Lung (tissue), 12 donors: ENCODE results near the gene RNASE11. TPM values are rescaled to one million over a fixed set of nuclear protein-coding genes. Genes with fewer than 3 reads are reported as not detected.

Experiments used
- ATAC-seq: fragments of 200-7000 bp; cut with Tn5 transposase; one replicate; pipeline ENCODE4 v1.9.1; 2020; ENCODE audit warnings: moderate number of reproducible peaks; ENCODE audit not compliant: insufficient read depth, low FRiP score
- DNase-seq, 3 donors: peaks; one replicate each; pipeline ENCODE4 v3.0.0-alpha.2; 2013 to 2017
- H3K27ac ChIP-seq, 2 donors: one replicate each; pipeline ENCODE4 v1.5.1; 2013; ENCODE audit warnings: mild to moderate bottlenecking in 2 of 2, moderate library complexity in 2 of 2, control low read depth in 1 of 2, inconsistent platforms in 1 of 2, low read depth in 1 of 2, low read length in 1 of 2
- H3K27me3 ChIP-seq, 3 donors: one replicate each; pipeline ENCODE4 v1.5.1; 2013; ENCODE audit warnings: low read length in 2 of 3; ENCODE audit not compliant: control insufficient read depth in 3 of 3, insufficient read depth in 3 of 3
- H3K36me3 ChIP-seq, 4 donors: one replicate each; pipeline ENCODE4 v1.5.1; 2013; ENCODE audit warnings: low read length in 4 of 4, mild to moderate bottlenecking in 1 of 4, moderate library complexity in 1 of 4; ENCODE audit not compliant: control insufficient read depth in 4 of 4, insufficient read depth in 4 of 4
- H3K4me1 ChIP-seq, 5 donors: one replicate each; pipeline ENCODE4 v1.5.1; 2013; ENCODE audit warnings: low read length in 5 of 5, mild to moderate bottlenecking in 2 of 5, moderate library complexity in 1 of 5; ENCODE audit not compliant: control insufficient read depth in 5 of 5, insufficient read depth in 5 of 5
- H3K4me3 ChIP-seq: one replicate; pipeline ENCODE4 v1.5.1; 2013; ENCODE audit warnings: mild to moderate bottlenecking, control low read depth, moderate library complexity
- H3K9ac ChIP-seq, 2 donors: one replicate each; pipeline ENCODE4 v1.5.1; 2013; ENCODE audit warnings: low read length in 2 of 2, control low read depth in 1 of 2; ENCODE audit not compliant: insufficient read depth in 1 of 2
- H3K9me3 ChIP-seq, 4 donors: one replicate each; pipeline ENCODE4 v1.5.1; 2013; ENCODE audit warnings: low read length in 3 of 4, mild to moderate bottlenecking in 1 of 4, moderate library complexity in 1 of 4; ENCODE audit not compliant: control insufficient read depth in 4 of 4, insufficient read depth in 3 of 4
- CTCF ChIP-seq: IDR thresholded peaks from 2 replicates; pipeline ENCODE4 v1.5.1; 2012; ENCODE audit warnings: mild to moderate bottlenecking; ENCODE audit errors: control extremely low read depth, extremely low read depth
- WGBS, 2 donors: extraction: QIAGEN DNeasy Blood & Tissue Kit; methylation state at CpG; one replicate each; pipeline ENCODE4 v1.1.7; 2013; 5-methylcytosine and 5-hydroxymethylcytosine counted together
- polyA plus RNA-seq, 2 donors: library from polyadenylated mRNA; stranded (reverse); fragments of 200-250 nt; gene quantifications; one replicate each; pipeline ENCODE4 v1.2.1, GENCODE V29; 2013
- total RNA-seq, 2 donors: library from RNA; depleted of rRNA in 1 of 2; stranded (reverse); fragments of >200 nt in 1 of 2; gene quantifications; one replicate each; pipeline ENCODE4 v1.2.1, GENCODE V29; 2014 to 2021
- donor health status: control.
- donor health status: control.
- donor health status: Bipolar disorder and iron deficiency.
- donor health status: healthy.
- donor health status: DM: yes; HTN: yes; CAD: no.

The RNASE11 gene
- total and polyA plus RNA-seq, 4 donors: not detected

GRCh38 chr14:20592574-20592973 lies 4.8 kb upstream of the RNASE11 start:
- 46 to 50% methylated on average over 1 of the region's 1 CpG for WGBS, 2 donors
- no peak for ATAC-seq
- H3K4me1 ChIP-seq: no peaks in the 10 kb centered on the region

GRCh38 chr14:20591235-20591634 lies 3.4 kb upstream of the RNASE11 start, which contains the start of gene RNASE12:
Gene RNASE12 (minus strand): TSS chr14:20591376. CDS start chr14:20590723, 653 bp downstream.
- H3K27ac ChIP-seq: no peak within 1 kb of the TSS
- WGBS, 2 donors: 83 to 87% methylated on average over 4 of the region's 4 CpGs
- DNase-seq: no peak
- H3K4me1 ChIP-seq: no peaks in the 10 kb centered on the region
- ATAC-seq: no peak
- H3K36me3 ChIP-seq: no peaks in the 10 kb centered on the region
- TF ChIP-seq CTCF: no peak
- H3K9ac ChIP-seq: no peak within 1 kb of the TSS
- H3K9me3 ChIP-seq: no peaks in the 10 kb centered on the region
- no peaks in the 10 kb centered on the region for H3K27me3 ChIP-seq
- H3K4me3 ChIP-seq: no peak within 1 kb of the TSS

More at GRCh38 chr14:20592574-20592973, 4.8 kb upstream of the RNASE11 start:
- no peak overlapping the region for H3K4me3 ChIP-seq
- H3K36me3 ChIP-seq: no peaks in the 10 kb centered on the region
- no peak overlapping the region for H3K27ac ChIP-seq
- no peak for TF ChIP-seq CTCF
- no peaks in the 10 kb centered on the region for H3K27me3 ChIP-seq
- no peak overlapping the region for H3K9ac ChIP-seq
- no peak for DNase-seq
- H3K9me3 ChIP-seq: no peaks in the 10 kb centered on the region

DNA sequence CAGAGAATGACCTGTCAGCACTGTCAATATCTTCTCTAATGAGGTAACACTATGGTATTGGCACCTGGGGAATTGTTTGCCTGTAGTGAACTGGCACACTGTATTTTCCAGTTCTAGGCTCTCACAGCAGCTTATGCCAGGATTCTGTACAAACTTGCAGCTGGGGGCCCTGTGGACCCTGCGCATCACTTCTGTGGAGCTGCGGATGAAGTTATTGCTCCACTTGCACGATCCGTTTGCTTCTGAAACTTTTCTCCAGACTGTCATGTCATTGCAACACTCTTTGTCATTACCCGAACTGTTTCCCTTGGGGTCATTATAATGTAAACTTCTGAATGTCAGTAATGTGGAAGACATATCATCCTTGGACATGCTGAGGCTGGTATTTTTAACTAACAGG lies 3.9 kb downstream of the RNASE11 start:
- no peak overlapping the region for H3K27ac ChIP-seq

More for the DNA sequence above, 3.9 kb downstream of the RNASE11 start:
- H3K27me3 ChIP-seq: no peaks in the 10 kb centered on the region
- DNase-seq (peak in 2 of 3 donors; percentile 11 to 37), ATAC-seq (no peak)
- no peak for TF ChIP-seq CTCF
- H3K9me3 ChIP-seq: no peaks in the 10 kb centered on the region
- no peak overlapping the region for H3K9ac ChIP-seq
- peaks cover 0 to 12% (median 0%) of the 10 kb centered on the region in 5 donors for H3K4me1 ChIP-seq
- no peaks in the 10 kb centered on the region for H3K36me3 ChIP-seq
- H3K4me3 ChIP-seq: no peak overlapping the region
- WGBS, 2 donors: 17 to 53% methylated on average over 5 of the region's 5 CpGs
